Ramos (cell line): ENCODE results near the gene RTL5.
"Not testable (repeated sequence)": the region's sequence is repeated elsewhere in the genome, so short reads cannot be mapped to it uniquely, and the experiment has no call there.

ENCODE experiments used
- in situ Hi-C: fragments of 300-500 bp; cut with MboI; formaldehyde crosslinking; loops from one replicate; pipeline ENCODE4 v1.14.3; 2022; ENCODE audit warnings: low sequenced_read_pairs; ENCODE audit not compliant: unreplicated experiment

The RTL5 gene

GRCh38 chrX:72131317-72132294, at the start of gene RTL5:
RTL5 (minus strand) TSS chrX:72131915.
- in situ Hi-C loops: no loop called here

DNA sequence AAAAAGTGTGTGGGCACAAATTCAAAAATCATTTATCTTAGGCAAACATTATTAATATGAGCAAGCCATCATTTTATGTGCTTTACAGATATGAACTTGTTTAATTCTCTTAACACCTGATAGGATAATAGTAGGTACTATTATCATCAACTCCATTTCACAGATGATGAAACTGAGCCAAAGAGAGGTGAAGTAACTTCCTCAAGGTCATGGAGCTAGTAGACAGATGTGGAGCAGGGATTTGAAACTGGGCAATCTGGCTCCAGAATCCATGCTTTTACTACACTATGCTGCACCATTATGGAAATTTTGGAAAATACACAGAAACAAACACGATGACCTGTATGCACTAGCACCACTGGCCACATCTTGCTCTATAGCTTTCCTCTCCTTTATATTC, 48.8 kb upstream of the RTL5 start:
- in situ Hi-C loops: no loop called here

DNA sequence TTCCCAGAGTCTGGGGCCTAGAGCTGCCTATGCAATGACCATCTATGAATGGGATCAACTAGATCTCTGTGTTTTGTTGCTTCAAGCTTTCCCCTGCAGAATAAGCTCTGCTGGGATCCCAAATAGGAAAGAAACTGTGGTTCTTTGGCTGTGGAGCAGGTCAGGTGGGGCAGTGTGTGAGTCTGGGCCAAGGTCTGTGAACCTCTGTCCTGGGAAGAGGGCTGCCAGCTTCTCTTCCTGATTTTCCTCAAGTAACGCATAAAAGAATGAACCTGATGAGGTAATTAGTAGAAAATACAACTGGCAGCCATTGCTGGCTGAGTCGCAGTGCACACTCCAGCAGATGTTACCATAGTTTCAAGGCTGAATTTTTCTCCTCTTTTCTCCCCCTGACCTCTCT, 45.3 kb upstream of the RTL5 start:
- in situ Hi-C loops: no loop called here

- in situ Hi-C loops: not testable (repeated sequence)
These were observed 44.6 kb upstream of the RTL5 start for GRCh38 chrX:72176289-72176688.

DNA sequence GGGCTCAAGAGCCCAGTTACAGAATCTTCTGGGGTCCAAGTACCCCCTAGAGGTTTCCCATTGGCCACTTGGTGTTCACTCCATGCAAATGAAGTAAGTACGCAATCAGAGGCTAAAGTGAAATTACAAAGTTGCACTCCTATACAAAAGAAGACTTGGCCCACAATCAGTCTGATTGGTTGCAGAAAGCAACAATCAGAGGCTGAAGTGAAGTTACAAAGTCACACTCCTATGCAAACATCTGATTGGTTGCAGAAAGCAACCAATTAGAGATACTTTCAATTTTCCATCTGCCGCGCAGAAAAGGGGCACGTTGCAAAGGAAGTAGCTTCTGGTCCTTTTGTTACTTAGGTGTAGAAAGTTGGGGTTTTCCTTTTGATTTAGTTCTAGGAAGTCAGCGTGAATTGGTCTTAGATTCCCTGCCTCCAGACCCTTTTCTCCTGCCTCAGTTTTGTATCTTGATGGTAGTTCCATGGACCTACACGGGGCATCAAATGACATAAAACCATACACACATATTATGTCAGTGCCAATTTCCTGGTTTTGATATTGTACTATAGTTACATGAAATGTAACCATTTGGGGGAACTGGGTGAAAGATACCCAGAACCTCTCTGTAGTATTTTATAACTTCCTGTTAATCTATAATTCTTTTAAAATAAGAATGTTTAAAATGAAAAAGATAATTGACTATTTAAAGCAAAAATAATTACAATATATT, 37.5 kb upstream of the RTL5 start:
- in situ Hi-C loops: no loop called here

DNA sequence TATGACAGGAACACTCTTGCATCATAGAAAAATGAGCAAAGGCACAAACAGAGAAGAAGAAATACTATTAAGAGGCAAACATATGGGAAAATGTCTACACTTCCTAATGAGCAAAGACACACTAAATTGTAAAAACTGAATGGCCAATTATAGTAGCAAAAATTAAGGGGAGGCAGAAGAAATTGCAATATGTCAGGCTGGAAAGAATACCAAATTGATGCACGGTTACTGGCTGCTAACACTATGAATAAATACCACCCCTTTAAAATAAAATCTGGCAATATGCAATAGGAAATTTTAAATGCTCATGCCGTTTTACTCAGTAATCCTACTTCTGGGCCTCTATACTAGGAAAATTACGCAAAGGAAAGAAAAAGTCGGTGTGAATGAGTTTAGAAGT, 33.8 kb upstream of the RTL5 start:
- in situ Hi-C loops: no loop called here

- in situ Hi-C loops: no loop called here
These were observed 28.1 kb upstream of the RTL5 start for GRCh38 chrX:72159769-72160168.

- in situ Hi-C loops: no loop called here
These were observed 27.1 kb upstream of the RTL5 start for GRCh38 chrX:72158773-72159172.

GRCh38 chrX:72146527-72146926, 14.8 kb upstream of the RTL5 start:
- in situ Hi-C loops: no loop called here

DNA sequence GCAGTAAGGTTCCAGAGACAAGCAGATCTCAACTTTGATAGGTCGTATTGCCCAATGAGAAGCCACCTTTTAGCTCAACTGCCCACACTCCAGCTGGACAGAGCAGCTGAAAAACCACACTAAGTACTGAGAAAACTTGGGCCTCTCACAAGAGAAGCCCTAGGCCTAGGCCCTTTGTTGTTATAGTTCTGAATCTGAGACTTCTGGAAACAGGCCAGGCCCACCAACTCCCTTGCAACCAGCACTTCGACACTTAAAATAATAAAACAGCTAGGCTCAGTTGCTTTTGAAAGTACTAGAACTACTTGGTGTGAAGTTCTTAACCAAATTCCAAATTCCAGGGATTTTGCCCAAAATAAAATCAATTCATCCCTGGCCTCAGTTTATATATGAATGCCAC, 13.5 kb upstream of the RTL5 start:
- in situ Hi-C loops: no loop called here

DNA sequence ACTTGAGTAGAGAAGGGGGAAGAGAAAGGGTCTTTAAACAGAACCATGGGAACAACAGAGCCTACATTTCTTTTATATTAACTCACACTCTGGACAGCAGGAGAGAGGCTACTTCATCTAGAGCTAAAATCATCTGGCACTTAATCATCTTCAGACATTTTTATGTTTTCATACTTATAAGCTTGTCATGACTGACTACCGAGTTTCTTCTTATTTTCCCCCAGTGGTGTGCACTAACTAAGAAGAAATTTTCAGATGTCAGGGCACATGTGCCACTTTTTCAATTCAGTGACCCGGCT, 11.8 kb upstream of the RTL5 start:
- in situ Hi-C loops: no loop called here

DNA sequence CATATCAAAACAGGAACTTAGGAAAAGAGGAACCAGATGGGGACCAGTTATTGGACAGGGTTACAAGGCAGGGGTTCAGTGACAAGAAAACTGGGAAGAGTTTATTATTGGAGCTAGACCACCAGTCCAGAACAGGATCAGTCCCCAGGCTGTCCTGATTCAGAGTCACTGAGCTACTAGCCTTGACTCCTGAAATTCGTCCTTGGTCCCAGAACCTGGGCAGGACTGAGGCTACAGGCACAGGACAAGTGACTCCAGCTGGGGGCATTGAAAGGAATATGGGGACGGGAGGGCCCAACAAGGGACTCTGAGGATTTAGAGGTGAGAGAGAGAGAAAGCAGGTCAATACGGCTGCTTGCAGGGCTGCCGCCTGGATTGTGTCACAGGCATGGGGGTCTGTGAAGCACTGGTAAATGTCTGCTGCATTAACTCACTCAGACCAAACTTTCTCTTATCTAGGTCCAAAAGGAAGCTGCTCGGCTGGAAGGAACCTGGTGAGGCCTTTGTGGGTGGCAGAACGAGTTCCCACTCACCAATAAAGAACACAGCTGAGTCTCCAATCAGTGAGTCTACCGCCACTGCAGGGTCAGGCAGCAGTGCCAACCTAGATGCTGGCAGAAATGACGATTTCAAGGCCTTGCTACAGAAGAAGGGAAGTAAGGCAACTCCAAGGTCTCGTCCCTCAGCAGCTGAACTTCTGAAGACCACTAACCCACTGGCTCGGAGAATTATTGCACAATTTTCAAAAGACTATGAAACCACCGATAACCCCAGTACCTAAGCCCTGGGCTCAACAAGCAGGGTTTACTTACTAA, 11.3 kb upstream of the RTL5 start:
- in situ Hi-C loops: no loop called here

DNA sequence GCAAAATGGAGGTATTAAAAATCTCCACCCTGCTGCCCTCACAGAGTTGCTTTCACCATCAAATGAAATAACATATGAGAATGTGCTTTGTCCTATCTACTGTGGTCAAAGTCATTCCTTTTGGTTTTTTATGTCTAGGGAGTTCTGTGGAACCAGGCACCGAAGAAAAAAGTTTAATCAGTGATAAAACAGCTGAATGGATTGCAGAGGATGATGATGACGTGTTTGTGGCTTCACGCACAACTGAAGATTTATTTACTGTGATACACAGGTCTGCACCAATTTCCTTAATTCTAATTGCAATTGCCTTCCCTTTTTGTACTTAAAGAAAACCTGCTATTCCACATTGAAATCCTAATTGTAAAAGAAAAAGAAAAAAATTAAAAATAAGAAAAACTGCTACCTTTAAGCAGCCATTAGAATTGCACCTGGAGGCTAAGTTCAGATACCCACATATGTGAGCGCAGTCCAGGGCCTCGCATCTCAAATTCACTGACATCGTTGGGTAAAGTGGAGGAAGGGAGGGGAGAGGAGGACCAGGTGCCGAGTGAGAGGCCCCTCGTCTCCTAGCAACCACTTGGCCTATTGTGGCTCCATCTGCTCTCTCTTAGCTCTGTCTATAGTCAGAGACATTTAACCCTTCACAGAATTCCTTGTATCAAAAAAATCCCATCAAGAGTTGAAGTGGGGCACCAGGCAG, 10.5 kb upstream of the RTL5 start:
- in situ Hi-C loops: no loop called here

DNA sequence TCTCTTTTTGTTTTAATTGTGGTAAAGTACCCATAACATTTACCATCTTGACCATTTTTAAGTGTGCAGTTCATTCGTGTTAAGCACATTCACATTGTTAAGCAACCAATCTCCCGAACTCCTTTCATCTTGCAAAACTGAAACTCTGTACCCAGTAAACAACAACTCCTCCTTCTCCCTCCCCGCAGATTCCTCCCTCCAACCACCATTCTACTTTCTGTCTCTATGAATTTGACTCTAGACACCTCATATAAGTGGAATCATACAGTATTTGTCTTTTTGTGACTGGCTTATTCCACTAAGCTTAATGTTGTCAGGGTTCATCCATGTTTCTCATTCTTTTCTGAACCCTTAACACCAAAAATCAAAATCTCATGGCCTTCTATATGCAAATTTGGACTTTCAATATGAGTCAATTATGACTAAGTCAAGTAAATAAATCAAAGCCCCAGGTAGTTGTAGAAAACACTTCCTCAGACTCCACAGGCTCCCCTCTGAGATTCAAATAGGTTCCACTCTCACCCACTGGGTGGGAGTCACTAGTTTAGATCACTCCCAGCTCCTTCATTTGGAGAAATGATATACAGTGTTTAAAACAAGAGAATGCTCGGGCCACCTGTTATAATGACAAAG, 9.8 kb upstream of the RTL5 start:
- in situ Hi-C loops: no loop called here

DNA sequence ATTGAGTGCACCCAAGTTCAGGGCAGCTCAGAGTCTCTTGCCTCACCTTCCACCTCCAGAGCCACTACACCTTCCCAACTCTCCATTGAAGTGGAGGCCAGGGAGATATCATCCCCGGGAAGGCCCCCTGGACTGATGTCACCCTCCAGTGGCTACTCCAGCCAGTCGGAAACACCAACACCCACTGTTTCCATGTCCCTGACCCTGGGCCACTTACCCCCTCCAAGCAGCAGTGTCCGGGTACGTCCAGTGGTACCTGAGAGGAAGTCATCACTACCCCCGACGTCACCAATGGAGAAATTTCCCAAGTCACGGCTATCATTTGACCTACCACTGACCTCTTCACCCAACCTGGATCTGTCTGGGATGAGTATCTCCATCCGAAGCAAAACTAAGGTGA, 7.8 kb upstream of the RTL5 start:
- in situ Hi-C loops: no loop called here

GRCh38 chrX:72137846-72138495, 6.3 kb upstream of the RTL5 start:
- in situ Hi-C loops: no loop called here

DNA sequence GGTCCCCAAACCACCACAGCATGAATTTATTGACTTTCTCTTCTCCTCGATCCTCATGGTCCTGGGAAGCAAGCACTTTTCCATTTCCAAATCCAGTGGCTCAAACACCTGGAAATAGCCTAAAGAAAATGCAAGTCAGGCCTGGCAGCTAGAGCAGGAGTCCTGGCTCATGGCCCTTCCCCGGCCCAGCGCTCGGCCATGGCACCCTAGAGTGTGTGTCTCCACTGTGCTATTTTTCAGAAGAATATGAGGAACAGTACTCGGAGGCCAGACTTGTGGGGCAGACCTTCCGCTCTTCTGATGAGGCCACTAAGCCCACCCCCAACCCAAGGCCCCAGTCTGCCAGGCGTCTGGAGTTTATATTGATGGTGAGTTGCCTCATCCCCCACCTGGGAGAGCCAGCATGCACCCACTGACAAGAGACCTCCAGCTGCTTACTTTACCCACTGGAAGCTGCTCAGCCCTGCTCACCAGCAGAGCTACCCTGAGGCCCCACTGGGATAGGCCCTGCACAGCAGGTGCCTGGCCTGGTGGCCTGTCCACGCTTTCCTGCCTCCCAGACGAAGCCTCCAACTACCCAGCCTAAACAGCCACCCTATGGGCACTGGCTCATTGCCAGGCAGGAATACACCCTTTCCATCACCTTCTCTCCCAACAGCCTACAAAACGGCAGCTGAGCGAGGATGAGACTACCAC, 2.3 kb upstream of the RTL5 start:
- in situ Hi-C loops: no loop called here

DNA sequence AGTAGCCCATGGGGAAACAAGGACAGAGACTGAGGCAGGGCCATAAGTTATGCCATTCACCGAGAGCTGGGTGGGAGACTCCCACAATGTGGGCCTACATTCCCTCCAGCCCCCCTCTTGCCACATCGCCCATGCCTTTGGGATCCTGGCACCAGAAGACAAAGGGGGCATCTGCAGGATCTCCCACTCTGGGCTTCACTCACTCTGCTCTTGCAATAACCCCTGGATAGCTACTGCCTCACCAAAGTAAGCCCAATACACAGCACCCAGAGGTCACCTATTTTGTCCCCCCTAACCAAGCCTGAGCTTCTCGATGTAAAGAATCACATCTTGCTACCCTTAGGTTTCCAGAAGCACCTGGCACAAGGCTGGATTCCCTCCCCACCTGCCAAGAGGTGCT, 741 bp upstream of the RTL5 start:
- in situ Hi-C loops: no loop called here

DNA sequence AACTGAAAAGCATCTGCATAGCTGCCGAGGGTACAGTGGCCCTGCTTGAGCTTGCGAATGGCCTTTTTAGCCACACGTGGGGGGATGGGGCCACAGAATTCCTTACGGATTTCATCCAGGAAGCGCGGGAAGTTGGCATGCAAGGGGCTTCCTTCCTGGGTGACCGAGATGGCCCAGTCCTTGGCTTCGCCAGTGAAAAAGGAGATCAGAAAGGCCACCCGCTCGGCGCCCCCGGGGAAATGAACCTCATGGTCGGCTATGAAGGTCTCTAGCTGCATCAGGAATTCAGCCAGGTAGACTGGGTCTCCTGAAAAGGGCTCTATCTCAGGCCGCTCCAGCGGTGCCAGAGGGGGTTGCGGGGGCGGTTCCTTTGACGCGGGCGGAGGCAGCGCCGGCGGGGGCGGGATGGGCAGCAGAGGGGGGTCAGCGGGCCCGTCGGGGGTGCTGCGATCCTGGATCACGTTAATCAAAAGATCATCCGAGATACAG, 909 bp downstream of the RTL5 start:
- in situ Hi-C loops: no loop called here
